ENCODE results near the gene PARP6. TPM values are rescaled to one million over a fixed set of nuclear protein-coding genes. Genes with fewer than 3 reads are reported as not detected.

The PARP6 gene
- total and polyA plus RNA-seq, 2 of the 8 experiments (the other 6 are each of a cell fraction or from before 2014, with no cell fraction given): 39.8 to 45.3 TPM

- Histone ChIP-seq H3K23me2 (ENCODE audit: low read depth, low read length) (no peaks in the 10 kb centered on the region), H2AFZ (ENCODE audit: low read length) (no peak overlapping the region), H3K4ac (replicated peaks; ENCODE audit: insufficient read length, low read depth, low read length) (no peak overlapping the region), H3K79me1 (ENCODE audit: low read depth, low read length) (no peaks in the 10 kb centered on the region), H4K91ac (replicated peaks; ENCODE audit: insufficient read length, low read length) (no peak overlapping the region), H2BK15ac (ENCODE audit: low read length) (no peak overlapping the region), H3K79me2 (ENCODE audit: control insufficient read depth in 1 of 2, insufficient read depth in 2 of 2, low read length in 2 of 2) (no peaks in the 10 kb centered on the region), H3K27ac (ENCODE audit: low read depth, low read length) (no peak overlapping the region), H2BK120ac (replicated peaks; ENCODE audit: low read depth, low read length) (no peak overlapping the region), H2BK5ac (ENCODE audit: low read depth, low read length) (no peak overlapping the region), H3K18ac (ENCODE audit: extremely low read depth, low read length) (no peak overlapping the region), H3K9me3 (ENCODE audit: insufficient read depth in 2 of 2, low read depth in 1 of 2, low read length in 1 of 2) (no peaks in the 10 kb centered on the region), H3K14ac (ENCODE audit: insufficient read length) (no peak overlapping the region), H3K56ac (replicated peaks; ENCODE audit: insufficient read length, low read depth, low read length) (no peak overlapping the region), H3K36me3 (ENCODE audit: control insufficient read depth in 2 of 4, insufficient read depth in 4 of 4, low read length in 3 of 4) (no peaks in the 10 kb centered on the region), H2AK5ac (ENCODE audit: low read depth, low read length) (no peak overlapping the region), H3K4me1 (replicated peaks in 1 of 4; ENCODE audit: control insufficient read depth in 3 of 4, insufficient read depth in 4 of 4, low read length in 3 of 4) (no peaks in the 10 kb centered on the region), H3K9ac (replicated peaks in 1 of 4; ENCODE audit: extremely low read depth in 1 of 4, low read depth in 3 of 4, low read length in 3 of 4) (no peak overlapping the region), H4K20me1 (replicated peaks in 1 of 2; ENCODE audit: control insufficient read depth in 1 of 2, insufficient read depth in 2 of 2, low read length in 2 of 2) (no peaks in the 10 kb centered on the region), H2BK20ac (ENCODE audit: low read length) (no peak overlapping the region), H4K8ac (ENCODE audit: extremely low read depth, insufficient read depth, low read length) (no peak overlapping the region), H3K23ac (ENCODE audit: insufficient read length) (no peak overlapping the region), H3K27me3 (replicated peaks in 1 of 4; ENCODE audit: control insufficient read depth in 3 of 4, extremely low read depth in 1 of 4, insufficient read depth in 3 of 4, low read length in 3 of 4) (0 out of 7 replicates have a peak, but pooled peaks cover 0 to 3% (median 0%) of the 10 kb centered on the region in 4 experiments), H4K5ac (ENCODE audit: insufficient read length, low read depth, low read length) (no peak overlapping the region), H3K4me2 (ENCODE audit: insufficient read depth in 1 of 2, low read depth in 2 of 2, low read length in 2 of 2) (no peak overlapping the region), H2BK12ac (ENCODE audit: low read depth, low read length) (no peak overlapping the region), H3K4me3 (ENCODE audit: extremely low read depth in 1 of 4, insufficient read depth in 2 of 4, low read depth in 3 of 4, low read length in 4 of 4) (no peak overlapping the region)
- CTCF ChIA-PET (ENCODE audit: partially characterized antibody): interaction anchor here (0.8 to 5.4 kb wide), 18 partner anchors 11 to 105 kb away, joined by 3 to 50 read pairs (median 4); partner anchors contain the start of gene GRAMD2A
- no peak for DNase-seq (ENCODE audit: low read depth in 1 of 2, low spot score in 2 of 2)
- FAIRE-seq: no peak
- 85% methylated on average over 1 of the region's 1 CpG; no CpG with 5 or more reads in 1 of the 2 experiments for WGBS, 2 experiments (ENCODE audit: extremely low coverage in 1 of 2, insufficient coverage in 1 of 2, insufficient read length in 1 of 2, insufficient replicate concordance in 2 of 2, low coverage in 1 of 2, low lambda C conversion rate in 2 of 2, missing lambda C conversion rate in 1 of 2)
- POLR2A ChIA-PET (ENCODE audit: partially characterized antibody): interaction anchor here (1.9 to 3.5 kb wide), 2 partner anchors 11 to 55 kb away, joined by 5 to 13 read pairs; no protein-coding TSS in a partner anchor
- no peak for TF ChIP-seq SRF (IDR thresholded peaks at IDR 0.05; ENCODE audit: low read depth, low read length)
- no peak for TF ChIP-seq USF2 (IDR thresholded peaks at IDR 0.05; ENCODE audit: low read length)
- no peak for TF ChIP-seq SIX5 (IDR thresholded peaks at IDR 0.05; ENCODE audit: low read depth, low read length)
Observed at GRCh38 chr15:72284781-72285180, 12.4 kb upstream of the PARP6 start.

Measured in H1 (cell line).